B cell (primary cell): ENCODE results near the gene P4HA1.

ENCODE experiments used
- CTCF ChIP-seq: fragments of 200-600 bp; IDR thresholded peaks from one replicate; pipeline ENCODE4 v1.8.0; 2022; ENCODE audit warnings: antibody characterized with exemption, mild to moderate bottlenecking
- EZH2 ChIP-seq: IDR thresholded peaks from 2 replicates; pipeline ENCODE4 v1.6.1; 2012; ENCODE audit warnings: borderline replicate concordance, low read depth, mild to moderate bottlenecking, moderate library complexity, low read length; ENCODE audit not compliant: insufficient read depth, poor library complexity, severe bottlenecking

- TF ChIP-seq CTCF (no peak), EZH2 (no peak)
Measured at GRCh38 chr10:73131301-73131700, 34.6 kb upstream of the P4HA1 start.
